DMS153 treated with DMSO at 0.1 percent for 48 hours (cell line): ENCODE measurements around the gene SERBP1.
"Not testable (repeated sequence)": the region's sequence is repeated elsewhere in the genome, so short reads cannot be mapped to it uniquely, and the experiment has no call there.

Experiments used
- DNase-seq: peaks from one replicate; lab custom pipeline; 2025; ENCODE audit not compliant: unreplicated experiment; lab: John Stamatoyannopoulos, UW

The SERBP1 gene

GRCh38 chr1:67430358-67431155 lies at the start of gene SERBP1:
TSS of gene SERBP1 (minus strand) at chr1:67430402. CDS start at chr1:67430300, 102 bp downstream.
- DNase-seq: peak; percentile 94

- no peak for DNase-seq
Observed at GRCh38 chr1:67479146-67479891, 49.1 kb upstream of the SERBP1 start.

GRCh38 chr1:67476906-67477305 lies 46.7 kb upstream of the SERBP1 start:
- DNase-seq: no peak

GRCh38 chr1:67476006-67476482 lies 45.8 kb upstream of the SERBP1 start:
- no peak for DNase-seq

GRCh38 chr1:67472056-67472455 lies 41.9 kb upstream of the SERBP1 start:
- DNase-seq: no peak

- DNase-seq: no peak
Observed at GRCh38 chr1:67469431-67469830, 39.2 kb upstream of the SERBP1 start.

- DNase-seq: no peak
Observed at GRCh38 chr1:67468066-67468718, 38.0 kb upstream of the SERBP1 start.

- no peak for DNase-seq
Observed at GRCh38 chr1:67465375-67465774, 35.2 kb upstream of the SERBP1 start.

- no peak for DNase-seq
Observed at GRCh38 chr1:67464746-67465145, 34.5 kb upstream of the SERBP1 start.

- no peak for DNase-seq
Observed at GRCh38 chr1:67464058-67464457, 33.9 kb upstream of the SERBP1 start.

GRCh38 chr1:67463298-67463955 lies 33.2 kb upstream of the SERBP1 start:
- peak; percentile 54 for DNase-seq

- DNase-seq: no peak
Observed at GRCh38 chr1:67460676-67461500, 30.7 kb upstream of the SERBP1 start.

GRCh38 chr1:67459068-67459467 lies 28.9 kb upstream of the SERBP1 start:
- DNase-seq: no peak

GRCh38 chr1:67458663-67459062 lies 28.5 kb upstream of the SERBP1 start:
- no peak for DNase-seq

- DNase-seq: no peak
Observed at GRCh38 chr1:67457247-67457646, 27.0 kb upstream of the SERBP1 start.

GRCh38 chr1:67451815-67452214 lies 21.6 kb upstream of the SERBP1 start:
- no peak for DNase-seq

GRCh38 chr1:67451356-67451755 lies 21.2 kb upstream of the SERBP1 start:
- no peak for DNase-seq

GRCh38 chr1:67446893-67447292 lies 16.7 kb upstream of the SERBP1 start:
- DNase-seq: no peak

GRCh38 chr1:67446014-67446413 lies 15.8 kb upstream of the SERBP1 start:
- not testable (repeated sequence) for DNase-seq

GRCh38 chr1:67441739-67442281 lies 11.6 kb upstream of the SERBP1 start:
- DNase-seq: no peak
